ENCODE results near the gene ZDHHC17. TPM values are rescaled to one million over a fixed set of nuclear protein-coding genes. Genes with fewer than 3 reads are reported as not detected.

The ZDHHC17 gene
- total RNA-seq, 2 experiments from 2014 or later, result 27.6 to 33.4 TPM

DNA sequence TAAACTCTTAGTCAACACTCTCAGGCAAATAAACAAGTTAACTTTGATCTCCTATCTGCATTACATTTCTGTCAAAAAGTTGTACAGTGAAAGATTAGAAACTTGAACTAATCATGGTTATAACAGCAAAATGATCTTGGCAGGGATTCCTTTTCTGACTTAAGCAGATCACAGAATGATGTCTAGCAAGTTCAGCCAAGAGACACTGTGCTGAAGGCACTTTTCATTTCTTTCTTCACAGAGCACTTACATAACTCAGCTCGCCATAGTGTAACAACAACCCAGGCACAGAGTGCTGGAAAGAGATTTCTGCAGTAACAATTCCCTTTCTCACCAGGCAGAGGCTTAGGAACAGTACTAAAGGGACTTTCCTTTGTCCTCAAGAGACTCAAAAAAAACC is 134.5 kb downstream of the ZDHHC17 start:
- H3K27ac Mint-ChIP-seq, result no peak overlapping the region
- no peaks in the 10 kb centered on the region for H3K36me3 Mint-ChIP-seq (ENCODE audit: low read depth)
- H3K4me3 Mint-ChIP-seq, result no peak overlapping the region
- CTCF ChIA-PET, result interaction anchor here (0.6 kb wide), 1 partner anchor 28 kb away, joined by 3 read pairs; no protein-coding TSS in a partner anchor
- DNase-seq, result no peak
- POLR2A ChIA-PET, result no interaction called here
- H3K9me3 Mint-ChIP-seq, result peaks cover 2% of the 10 kb centered on the region
- H3K4me1 Mint-ChIP-seq, result peaks cover 11% of the 10 kb centered on the region
- H3K27me3 Mint-ChIP-seq, result peaks cover 2% of the 10 kb centered on the region

DNA sequence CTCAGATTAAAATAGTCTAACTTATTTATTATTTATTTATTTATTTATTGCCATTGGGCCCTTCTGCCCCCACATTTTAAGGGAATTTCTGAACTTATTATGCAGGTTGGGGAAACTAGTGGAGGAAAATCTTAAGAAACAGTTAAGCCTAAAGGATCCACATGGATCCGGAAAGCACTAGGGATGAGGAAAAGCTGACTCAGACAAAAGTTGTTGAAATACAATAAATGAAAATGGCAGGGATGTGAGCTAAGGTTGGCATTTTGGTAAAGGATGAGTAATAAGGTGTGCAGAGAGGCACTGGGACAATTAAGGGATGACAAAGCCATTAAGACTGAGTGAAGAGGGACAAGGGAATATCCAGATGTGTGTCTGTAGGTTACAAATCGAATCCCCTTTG is 135.6 kb downstream of the ZDHHC17 start:
- no peak for DNase-seq
- Mint-ChIP-seq H3K4me1 (peaks cover 11% of the 10 kb centered on the region), H3K27ac (no peak overlapping the region), H3K9me3 (no peaks in the 10 kb centered on the region), H3K36me3 (ENCODE audit: low read depth) (no peaks in the 10 kb centered on the region), H3K27me3 (peaks cover 2% of the 10 kb centered on the region), H3K4me3 (no peak overlapping the region)
- ChIA-PET POLR2A (no interaction called here), CTCF (no interaction called here)

DNA sequence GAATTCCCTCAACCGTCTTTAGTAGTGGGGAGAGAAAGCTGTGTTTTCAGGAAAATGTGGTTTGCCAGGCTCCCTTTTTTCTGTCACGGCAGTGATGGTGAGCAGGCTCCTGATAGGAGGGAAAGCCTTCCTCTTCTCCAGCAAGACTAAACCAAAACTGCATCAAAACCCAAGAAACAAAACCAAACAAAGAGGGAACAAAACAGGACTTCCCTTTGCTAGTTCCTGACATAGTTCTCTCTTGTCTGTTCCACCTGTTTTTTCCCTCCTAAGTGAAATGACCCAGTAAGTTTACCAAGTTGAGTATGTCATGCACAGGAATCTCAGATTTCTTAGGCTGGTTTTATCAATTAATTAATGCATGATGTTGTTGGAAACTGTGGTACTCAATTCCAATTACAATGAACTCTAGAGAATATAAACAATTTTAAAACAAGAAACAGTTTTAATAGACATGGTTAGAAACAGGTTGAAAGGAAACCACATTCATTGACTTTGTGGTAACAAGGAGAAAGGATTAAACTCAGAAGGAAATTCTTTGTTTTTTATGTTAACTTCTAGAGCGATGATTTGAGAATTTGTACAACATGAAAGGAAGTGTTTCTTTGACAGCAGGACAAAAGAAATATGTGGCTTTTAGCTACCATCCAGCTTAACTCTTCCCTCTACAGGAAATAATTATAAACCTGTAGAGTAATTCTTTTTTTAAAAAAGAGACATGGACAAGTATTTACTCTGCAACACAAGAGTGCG is 137.9 kb downstream of the ZDHHC17 start:
- H3K27me3 Mint-ChIP-seq, result peaks cover 2% of the 10 kb centered on the region
- no peak overlapping the region for H3K27ac Mint-ChIP-seq
- no peaks in the 10 kb centered on the region for H3K9me3 Mint-ChIP-seq
- no peak overlapping the region for H3K4me3 Mint-ChIP-seq
- no peaks in the 10 kb centered on the region for H3K36me3 Mint-ChIP-seq (ENCODE audit: low read depth)
- ChIA-PET POLR2A (no interaction called here), CTCF (interaction anchor here (0.7 kb wide), 1 partner anchor 409 kb away, joined by 4 read pairs; no protein-coding TSS in a partner anchor)
- DNase-seq, result no peak
- H3K4me1 Mint-ChIP-seq, result peaks cover 11% of the 10 kb centered on the region

Other genes starting within 250 kb of the ZDHHC17 start
- gene OSBPL8, start 204.3 kb upstream of the ZDHHC17 start, total RNA-seq, result 100 to 1,000 TPM; 119 to 130 TPM
- gene CSRP2, start 114.9 kb downstream of the ZDHHC17 start, total RNA-seq, result under 1 TPM in 1 of 2 experiments, not detected in 1; 0.22 TPM